CD4-positive, alpha-beta T cell treated with Interleukin-10 for 1 hour (primary cell): ENCODE results near the gene BRPF3.

Source experiments
- DNase-seq: peaks from one replicate; pipeline ENCODE4 v3.0.0-alpha.2; 2020

Gene BRPF3

GRCh38 chr6:36196113-36196879 is at the start of gene BRPF3:
Gene BRPF3 (plus strand): TSS chr6:36196744. CDS start chr6:36200323, 3,579 bp downstream.
- peak; percentile 78 for DNase-seq

DNA sequence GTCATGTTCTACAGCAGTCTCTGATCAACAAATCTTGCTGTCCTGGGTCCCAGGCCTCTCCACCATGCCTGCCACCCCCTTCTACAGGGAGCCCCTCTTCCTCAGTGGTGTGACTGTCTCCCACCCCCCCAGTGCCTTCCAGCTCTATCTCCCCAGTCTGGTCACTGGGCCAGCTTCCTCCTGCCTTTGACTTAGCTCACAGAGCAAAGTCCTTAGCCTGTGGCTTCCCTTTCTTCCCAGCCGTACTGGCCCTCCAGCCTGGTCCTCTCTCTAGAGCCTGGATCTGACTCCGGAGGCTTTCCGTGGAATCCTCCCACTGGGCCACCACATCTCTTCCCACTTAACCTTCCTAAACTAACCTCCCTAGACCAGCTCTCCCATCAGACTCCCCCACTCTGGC is 49.2 kb upstream of the BRPF3 start:
- no peak for DNase-seq

- DNase-seq, result no peak
Measured at GRCh38 chr6:36149476-36149875, 47.1 kb upstream of the BRPF3 start.

GRCh38 chr6:36150283-36150682 is 46.3 kb upstream of the BRPF3 start:
- DNase-seq, result no peak

- no peak for DNase-seq
Measured at GRCh38 chr6:36154286-36154685, 42.3 kb upstream of the BRPF3 start.

GRCh38 chr6:36155662-36156061 is 40.9 kb upstream of the BRPF3 start:
- DNase-seq, result no peak

DNA sequence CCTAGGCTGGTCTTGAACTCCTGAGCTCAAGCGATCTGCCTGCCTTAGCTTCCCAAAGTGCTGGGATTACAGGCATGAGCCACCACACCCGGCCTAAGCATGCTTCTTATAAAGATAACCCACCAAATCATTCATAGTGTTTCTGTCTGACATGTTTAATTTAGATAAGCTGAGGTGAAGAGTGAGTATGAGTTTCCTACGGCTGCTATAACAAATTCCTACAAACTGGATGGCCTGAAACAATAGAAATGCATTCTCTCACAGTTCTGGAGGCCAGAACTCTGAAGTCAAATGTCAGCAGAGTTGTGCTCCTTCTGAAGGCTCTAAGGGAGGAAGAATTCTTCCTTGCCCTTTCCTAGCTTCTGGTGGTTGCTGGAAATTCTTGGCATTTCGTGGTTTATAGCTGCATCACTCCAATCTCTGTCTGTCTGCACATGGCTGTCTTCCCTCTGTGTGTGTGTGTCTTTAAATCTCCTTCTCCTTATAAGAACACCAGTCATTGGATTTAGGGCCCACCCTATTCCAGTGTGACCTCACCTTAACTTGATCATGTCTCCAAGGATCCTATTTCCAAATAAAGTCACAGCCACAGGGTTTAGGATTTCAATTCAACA is 36.3 kb upstream of the BRPF3 start:
- DNase-seq, result no peak

GRCh38 chr6:36169023-36170007 is 27.2 kb upstream of the BRPF3 start:
- DNase-seq, result peak; percentile 7

- DNase-seq, result no peak
Measured at GRCh38 chr6:36170704-36171103, 25.8 kb upstream of the BRPF3 start.

- no peak for DNase-seq
Measured at GRCh38 chr6:36171573-36171972, 25.0 kb upstream of the BRPF3 start.

GRCh38 chr6:36177166-36177565 is 19.4 kb upstream of the BRPF3 start:
- DNase-seq, result no peak

DNA sequence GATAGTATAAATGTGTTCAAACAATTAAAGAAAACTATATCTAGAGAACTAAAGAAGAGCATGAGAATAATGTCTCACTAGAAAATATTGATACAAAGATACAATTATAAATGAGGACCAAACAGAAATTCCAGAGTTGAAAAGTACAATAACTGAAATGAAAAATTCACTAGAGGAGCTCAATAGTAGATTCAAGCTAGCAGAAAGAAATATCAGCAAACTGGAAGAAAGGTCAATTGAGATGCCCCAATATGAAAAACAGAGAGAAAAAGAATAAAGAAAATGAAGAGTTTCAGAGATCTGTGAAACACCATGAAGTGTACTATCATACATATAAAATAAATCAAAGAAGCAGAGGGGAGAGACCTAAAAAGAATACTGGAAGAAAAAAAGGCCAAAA is 18.0 kb upstream of the BRPF3 start:
- DNase-seq, result no peak

DNA sequence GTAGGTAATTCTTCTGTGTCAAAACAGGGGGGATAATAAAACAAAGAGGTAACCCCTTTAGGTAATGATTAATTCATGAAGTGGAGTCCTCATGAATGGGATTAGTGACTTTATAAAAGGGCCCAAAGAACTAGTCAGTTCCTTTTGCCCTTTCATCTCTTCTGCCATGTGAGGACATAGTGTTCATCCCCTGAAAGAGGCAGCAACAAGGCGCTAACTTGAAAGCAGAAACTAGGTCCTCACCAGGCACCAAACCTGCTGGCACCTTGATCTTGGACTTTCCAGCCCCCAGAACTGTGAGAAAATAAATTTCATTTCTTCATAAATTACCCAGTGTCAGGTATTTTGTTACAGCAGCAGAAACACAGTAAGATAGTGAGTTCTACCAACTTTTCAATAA is 16.4 kb upstream of the BRPF3 start:
- DNase-seq, result no peak

DNA sequence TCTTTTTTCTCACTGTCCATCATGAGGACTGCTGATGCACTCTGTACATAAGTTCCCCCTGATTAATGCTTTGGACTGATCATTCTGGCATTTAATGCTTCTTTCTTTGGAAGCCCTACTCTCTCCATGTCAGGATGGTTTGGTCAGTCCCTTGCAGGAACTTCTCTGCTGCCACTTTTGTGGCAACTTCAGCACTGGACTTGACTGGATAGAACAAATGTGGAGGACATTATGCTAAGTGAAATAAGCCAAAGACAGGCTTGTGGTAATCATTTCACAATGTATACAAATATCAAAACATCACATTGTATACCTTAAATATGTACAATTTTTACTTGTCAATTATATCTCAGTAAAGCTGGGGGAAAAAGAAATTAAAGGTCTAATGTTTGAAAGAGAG is 12.2 kb upstream of the BRPF3 start:
- DNase-seq, result no peak

DNA sequence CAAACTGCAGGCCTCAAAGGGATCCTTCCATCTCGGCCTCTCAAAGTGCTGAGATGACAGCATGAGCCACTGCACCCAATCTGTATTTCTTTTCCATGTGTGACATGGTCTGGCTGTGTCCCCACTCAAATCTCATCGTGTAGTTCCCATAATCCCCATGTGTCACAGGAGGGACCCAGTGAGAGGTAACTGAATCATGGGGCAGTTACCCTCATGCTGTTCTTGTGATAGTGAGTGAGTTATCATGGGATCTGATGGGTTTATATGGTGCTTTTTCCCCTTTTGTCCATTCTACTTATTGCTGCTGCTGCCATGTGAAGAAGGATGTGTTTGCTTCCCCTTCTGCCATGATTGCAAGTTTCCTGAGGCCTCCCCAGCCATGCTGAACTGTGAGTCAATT is 10.3 kb upstream of the BRPF3 start:
- DNase-seq, result no peak

GRCh38 chr6:36187446-36187845 is 9.1 kb upstream of the BRPF3 start:
- DNase-seq, result no peak

GRCh38 chr6:36195471-36196112 is 952 bp upstream of the BRPF3 start:
- DNase-seq, result peak; percentile 46

GRCh38 chr6:36196880-36197548 is 470 bp downstream of the BRPF3 start:
- peak; percentile 99 for DNase-seq

DNA sequence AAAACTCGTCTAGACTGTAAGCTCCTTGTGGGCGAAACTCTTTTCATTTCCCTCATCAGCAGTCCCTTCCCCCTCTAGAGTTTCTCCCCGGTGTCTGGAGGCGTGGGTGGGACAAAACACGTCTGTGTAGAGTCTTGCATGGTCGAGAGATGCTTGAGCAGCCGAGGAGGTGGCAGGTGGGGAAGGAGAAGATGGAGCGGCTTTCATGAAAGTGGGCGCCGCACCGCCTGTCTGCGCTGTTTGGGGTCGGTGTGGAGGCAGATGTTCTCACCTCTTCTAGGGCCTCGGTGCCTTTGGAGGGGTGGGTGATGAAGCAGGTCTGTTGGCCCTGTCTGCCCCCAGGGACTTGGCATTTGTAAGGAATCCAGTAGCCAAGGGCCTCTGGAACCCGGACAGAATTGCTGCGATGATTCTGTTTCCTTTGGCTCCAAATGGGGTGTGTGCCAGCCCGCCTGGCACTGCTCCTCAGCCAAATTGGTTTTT is 1.2 kb downstream of the BRPF3 start:
- DNase-seq, result no peak

DNA sequence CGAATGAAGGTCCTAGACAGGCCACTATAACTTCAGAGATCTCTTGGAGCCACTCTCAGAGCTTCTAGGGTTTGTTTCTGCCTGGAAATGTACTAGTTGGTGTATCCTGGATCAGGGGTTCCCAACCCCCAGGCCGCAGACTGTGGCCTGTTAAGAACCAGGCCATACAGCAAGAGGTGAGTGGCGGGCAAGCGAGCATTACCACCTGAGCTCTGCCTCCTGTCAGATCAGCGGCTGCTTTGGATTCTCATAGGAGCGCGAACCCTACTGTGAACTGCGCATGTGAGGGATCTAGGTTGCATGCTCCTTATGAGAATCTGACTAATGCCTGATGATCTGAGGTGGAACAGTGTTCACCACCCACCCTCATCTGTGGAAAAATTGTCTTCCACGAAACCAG is 2.4 kb downstream of the BRPF3 start:
- DNase-seq, result no peak

DNA sequence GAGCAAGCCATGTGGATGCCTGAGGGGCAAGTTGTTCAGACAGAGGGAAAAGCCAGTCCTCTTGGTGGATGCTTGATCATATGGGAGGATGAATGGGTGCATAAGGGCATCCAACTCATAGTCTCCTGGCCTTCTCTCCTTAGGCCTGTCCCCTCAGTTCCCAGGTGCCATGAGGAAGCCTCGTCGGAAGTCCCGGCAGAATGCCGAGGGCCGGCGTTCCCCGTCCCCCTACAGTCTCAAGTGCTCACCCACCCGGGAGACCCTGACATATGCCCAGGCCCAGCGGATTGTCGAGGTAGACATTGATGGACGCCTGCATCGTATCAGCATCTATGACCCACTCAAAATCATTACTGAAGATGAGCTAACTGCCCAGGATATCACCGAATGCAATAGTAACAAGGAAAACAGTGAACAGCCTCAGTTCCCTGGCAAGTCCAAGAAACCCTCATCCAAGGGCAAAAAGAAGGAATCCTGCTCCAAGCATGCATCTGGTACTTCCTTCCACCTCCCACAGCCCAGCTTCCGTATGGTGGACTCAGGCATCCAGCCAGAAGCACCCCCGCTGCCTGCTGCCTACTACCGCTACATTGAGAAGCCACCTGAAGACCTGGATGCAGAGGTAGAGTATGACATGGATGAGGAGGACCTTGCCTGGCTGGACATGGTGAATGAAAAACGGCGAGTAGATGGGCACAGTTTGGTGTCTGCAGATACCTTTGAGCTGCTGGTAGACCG is 3.8 kb downstream of the BRPF3 start:
- no peak for DNase-seq
